Measurements from ENCODE around the gene PRKCH.

- TF ChIP-seq CTCF (IDR thresholded peaks at IDR 0.05) (no peak), POLR2A (IDR thresholded peaks at IDR 0.05) (no peak)
These were observed 22.6 kb downstream of the PRKCH start for GRCh38 chr14:61343991-61344405.

Data from breast epithelium (tissue), 3 donors.